Suppressor macrophage treated with lipopolysaccharide for 4 hours (primary cell): ENCODE measurements around the gene SERPINA9.
"Not testable (repeated sequence)": the region's sequence is repeated elsewhere in the genome, so short reads cannot be mapped to it uniquely, and the experiment has no call there.

Source experiments
- DNase-seq: peaks from one replicate; pipeline ENCODE4 v3.0.0-alpha.2; 2020

Gene SERPINA9

DNA sequence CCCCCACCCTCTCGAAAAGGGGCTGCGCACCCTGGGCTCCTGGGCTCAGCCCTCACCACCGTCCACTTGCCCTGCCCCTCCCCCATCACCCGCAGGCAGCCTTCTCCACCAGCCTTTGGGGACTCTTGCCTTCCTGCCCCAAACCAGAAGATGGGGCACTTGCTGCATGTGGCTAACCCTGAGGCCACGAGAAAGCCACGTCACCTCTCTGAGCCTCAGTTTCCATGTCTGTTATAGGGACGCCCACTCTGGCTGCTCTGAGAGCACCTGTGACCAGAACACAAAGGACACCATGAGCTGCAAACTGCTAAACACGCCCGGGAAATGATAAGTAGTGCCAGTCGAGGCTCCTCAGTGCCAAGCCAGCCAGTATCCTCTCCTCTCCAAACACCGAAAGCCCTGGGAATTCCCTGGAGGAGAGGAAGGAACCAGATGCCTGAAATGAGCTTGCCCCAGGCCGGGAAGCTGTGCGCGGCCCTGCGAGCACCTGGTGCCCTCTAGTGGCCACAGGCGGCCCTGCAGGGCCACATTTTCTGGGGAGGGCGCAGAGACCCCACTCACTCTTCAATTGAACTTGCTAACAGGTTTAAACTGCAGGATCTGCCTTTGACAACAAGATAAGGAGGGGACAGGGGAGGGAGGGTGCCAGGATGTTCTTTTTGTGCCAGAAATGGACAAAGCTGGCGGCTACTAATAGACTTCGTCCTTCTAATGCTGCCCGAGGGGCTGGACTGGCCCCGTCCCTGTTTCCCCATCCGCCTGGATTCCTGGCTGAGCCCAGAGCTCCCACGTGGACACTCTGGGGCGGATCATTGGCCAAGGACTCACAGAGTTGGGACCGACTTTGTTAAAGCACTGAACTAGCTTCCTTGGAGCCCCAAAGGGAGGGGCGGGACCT, 10.2 kb upstream of the SERPINA9 start:
- DNase-seq, result peak; percentile 67

DNA sequence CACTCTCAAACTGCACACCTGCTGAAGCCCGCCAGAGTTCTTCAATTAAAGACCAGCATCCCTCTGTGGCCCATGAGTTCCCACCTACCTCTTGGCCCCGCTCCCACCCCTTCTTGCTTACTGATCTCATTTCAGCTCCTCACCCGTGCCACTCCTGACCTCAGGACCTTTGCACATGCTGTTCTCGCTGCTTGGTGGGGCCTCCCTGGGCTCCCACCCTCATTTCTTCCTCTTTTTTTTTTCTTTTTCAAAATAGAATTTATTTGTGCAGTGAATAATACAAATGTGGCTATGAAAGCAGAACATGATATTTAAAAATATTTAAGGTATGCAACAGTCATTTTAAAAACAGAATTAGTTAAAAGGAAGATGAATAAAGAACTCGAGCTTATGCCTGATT, 8.5 kb upstream of the SERPINA9 start:
- no peak for DNase-seq

DNA sequence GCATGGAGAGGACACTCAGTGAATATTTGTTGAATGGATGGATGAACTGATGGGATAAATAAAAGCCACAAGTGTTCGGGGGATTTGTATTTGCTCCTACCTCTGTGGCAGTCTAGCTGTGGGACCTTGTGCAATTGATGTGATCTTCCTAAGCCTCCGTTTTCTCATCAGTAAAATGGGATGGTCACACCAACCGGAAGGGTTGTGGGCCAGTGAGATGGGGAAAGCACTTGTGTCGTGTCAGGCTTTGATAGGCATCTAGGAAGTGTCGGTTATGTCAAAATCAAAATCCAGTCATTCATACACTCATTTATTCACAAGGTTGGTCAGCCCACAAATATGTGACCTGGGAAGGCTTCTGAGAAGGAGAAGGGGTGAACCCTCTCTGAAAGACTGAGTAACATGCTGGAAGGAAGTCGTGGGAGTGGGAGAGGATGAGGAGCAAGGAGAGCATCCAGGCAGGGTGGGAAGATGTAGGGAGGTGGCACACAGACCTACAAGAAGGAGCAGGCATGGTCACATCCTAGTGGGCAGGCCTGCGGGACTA, 7.8 kb upstream of the SERPINA9 start:
- peak; percentile 13 for DNase-seq

DNA sequence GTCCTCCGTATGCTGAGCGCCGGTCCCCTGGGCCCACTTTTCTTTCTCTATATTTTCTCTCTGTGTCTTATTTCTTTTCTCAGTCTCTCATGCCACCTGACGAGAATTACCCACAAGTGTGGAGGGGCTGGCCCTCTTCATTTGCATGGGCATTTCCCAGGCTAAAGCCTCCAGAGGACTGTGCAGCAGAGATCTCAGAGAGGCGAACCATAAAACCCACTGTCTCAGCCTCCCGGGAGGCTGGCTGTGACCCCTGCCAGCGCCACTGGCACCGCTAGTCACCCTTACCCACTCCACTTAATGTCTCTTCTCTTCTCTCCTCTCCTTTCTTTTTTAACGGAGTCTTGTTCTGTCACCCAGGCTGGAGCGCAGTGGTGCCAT, 7.1 kb upstream of the SERPINA9 start:
- DNase-seq, result no peak

DNA sequence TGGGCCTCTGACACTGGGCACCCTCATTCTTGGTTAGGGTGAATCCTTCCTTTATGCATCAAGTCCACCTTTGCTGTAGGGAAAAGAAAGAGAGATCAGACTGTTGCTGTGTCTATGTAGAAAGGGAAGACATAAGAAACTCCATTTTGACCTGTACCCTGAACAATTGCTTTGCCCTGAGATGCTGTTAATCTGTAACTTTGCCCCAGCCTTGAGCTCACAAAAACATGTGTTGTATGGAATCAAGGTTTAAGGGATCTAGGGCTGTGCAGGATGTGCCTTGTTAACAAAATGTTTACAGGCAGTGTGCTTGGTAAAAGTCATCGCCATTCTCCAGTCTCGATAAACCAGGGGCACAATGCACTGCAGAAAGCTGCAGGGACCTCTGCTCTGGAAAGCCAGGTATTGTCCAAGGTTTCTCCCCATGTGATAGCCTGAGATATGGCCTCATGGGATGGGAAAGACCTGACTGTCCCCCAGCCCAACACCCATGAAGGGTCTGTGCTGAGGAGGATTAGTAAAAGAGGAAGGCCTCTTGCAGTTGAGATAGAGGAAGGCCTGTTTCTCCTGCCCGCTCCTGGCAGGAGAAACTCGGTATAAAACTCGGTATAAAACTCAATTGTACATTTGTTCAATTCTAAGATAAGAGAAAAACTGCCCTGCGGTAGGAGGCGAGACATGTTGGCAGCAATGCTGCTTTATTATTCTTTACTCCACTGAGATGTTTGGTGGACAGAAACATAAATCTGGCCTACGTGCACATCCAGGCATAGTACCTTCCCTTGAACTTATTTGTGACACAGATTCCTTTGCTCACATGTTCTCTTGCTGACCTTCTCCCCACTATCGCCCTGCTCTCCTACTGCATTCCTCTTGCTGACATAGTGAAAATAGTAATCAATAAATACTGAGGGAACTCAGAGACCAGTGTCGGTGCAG, 6.4 kb upstream of the SERPINA9 start:
- not testable (repeated sequence) for DNase-seq

DNA sequence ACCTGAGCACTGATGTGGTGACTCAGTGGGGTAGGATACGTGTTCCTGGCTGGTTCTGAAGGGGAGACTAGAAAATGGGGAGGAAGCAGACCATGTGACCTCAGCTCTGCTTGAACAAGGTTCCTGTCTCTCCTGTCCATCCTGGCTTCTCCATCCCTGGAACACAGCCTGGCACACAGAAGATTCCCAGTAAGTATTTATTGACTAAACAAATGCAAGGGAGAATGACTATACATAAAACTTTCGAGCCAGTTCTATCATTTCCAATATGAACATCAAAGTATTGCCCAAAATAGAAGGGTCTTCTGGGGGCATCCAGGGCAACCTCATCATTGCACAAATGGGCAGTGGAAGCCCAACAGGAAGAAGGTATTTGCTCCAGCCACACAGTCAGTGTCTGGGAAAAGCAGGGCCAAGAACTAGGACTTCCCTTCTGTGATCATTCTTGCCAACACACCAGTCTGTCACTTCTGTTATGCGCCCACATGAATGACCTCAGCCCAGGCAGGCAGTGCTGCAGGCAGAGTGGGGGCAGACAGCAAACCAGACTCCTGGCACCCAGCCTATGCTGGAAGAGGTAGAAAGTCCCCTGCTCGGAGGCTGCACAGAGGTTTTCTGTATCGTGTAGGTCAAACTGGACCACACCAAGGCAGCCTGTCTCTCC, 5.6 kb upstream of the SERPINA9 start:
- DNase-seq, result peak; percentile 68

DNA sequence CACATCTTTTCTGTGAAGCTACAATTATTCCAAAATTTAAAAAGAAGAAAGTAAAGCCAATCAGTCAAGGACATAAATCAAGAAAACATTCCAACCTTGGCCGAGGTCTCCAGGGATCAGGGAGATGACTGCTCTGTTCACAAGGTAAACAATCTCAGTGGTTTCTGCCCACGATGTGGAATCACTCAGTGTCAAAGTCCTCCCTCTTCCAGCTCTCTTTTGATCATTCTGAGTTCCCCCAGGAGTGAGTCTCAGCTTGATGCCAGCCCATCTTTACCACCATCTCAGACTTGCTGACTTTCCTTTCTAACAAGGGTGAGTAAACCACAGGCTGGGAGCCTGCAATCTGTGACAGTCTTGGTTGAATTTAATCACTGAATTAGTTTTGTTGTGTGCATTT, 4.8 kb upstream of the SERPINA9 start:
- no peak for DNase-seq

DNA sequence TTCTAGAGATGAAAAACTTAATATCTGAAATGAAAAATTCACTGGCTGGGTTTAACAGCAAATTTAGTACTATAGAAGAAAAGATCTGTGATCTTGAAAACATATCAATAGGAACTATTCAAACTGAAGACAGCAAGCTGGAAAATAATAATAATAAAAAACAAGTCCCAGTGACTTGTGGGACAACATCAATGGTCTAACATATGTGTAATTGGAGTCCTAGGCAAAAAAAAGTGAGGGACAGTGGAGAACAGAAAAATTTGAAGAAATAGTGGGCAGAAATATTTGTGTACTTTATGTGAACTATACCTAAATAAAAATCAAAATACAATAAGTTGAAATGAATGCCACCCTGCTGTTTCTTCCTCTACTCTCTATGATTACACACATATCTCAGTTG, 2.4 kb upstream of the SERPINA9 start:
- DNase-seq, result no peak

DNA sequence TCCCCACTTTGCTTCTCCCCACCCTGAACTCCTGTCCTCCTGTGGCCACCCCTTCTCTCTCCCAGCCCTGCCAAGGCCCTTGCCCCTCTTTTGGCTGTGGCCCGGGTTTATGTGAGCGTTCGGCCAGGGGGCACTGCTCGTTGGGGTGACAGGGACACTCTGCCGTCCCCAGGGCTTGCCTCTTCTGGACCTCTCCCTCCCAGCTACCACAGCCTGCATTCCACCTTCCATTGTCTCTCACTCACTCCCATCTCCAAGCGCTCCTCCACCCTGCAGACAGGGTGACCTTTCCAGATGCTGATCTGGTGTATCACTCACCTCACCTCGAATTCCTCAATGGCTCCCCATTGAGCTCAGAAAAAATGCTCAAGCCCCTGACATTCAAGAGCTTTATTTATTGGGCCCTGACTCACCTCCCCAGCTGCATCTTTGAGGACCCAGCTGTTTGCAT, 1.4 kb downstream of the SERPINA9 start:
- DNase-seq, result no peak

DNA sequence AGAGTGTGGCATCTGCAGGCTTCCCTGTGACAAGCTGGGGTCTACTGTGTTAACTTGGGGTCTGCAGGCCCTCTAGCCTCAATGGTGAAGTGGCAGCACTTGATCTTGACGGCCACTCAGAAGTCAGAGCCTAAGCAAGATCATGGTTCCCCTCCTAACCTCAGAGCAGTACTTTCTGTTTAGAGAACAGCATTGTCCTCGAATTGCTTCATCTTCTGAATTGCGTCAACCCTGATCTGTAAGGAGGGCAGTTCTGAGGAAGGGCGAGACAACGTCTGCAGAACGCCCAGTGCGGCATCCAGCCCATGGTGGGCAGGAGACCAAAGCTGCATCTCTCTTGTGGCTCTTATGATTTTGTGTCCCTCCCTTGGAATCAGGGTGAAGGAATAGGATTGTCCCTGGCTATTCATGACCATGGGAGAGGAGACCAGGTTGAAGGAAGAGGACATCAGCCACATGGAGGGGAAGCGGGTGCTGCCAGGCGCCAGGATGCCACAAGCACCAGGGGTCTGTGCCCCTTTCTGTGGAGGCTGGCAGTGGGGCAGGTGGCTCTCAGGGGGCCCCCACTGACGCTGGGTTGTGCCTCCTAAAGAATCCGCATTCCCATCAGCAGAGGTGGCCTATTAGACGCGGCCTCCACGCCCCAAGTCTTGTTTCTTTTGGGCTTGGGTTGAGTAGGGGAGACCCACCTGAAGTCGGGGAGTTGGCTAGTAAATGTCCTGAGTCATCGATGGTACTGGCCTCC, 2.2 kb downstream of the SERPINA9 start:
- peak; percentile 45 for DNase-seq

DNA sequence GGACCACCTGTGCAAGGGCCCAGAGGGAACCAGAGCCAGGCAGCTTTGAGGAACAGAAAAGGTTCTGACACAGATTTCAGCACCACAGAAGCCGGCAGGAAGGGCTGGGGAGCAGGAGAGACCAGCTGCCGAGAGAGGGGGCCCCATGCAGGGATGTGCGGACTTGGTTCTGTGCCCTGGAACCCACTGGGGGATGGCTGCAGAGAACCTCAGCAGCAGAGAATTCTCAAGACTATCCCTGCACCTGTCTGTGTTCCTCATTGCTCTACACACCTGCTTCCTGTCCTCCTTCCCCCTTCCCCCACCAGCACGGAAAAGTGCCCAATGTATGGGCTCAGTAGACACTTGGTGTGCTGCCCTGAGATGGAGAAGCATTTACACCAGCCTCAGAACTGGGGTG, 3.2 kb downstream of the SERPINA9 start:
- DNase-seq, result no peak

DNA sequence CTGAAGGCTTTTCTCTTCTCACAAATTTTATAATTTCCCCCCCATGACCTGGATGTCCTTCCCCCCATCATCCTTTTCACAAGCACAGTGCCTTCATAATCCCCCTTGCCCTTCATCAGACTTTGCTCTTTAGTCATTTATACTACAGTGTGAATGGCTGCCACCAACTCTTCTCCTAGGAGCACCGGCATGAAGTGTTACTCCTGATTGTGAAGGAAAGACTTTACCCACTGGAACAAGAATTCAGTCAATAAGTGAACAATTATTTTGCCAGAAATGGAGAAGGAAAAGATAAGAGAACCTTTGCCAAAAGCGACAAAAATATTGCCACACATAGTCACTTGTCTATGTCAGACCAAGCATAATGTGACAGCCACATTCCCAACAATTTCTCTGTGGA, 5.0 kb downstream of the SERPINA9 start:
- DNase-seq, result no peak

DNA sequence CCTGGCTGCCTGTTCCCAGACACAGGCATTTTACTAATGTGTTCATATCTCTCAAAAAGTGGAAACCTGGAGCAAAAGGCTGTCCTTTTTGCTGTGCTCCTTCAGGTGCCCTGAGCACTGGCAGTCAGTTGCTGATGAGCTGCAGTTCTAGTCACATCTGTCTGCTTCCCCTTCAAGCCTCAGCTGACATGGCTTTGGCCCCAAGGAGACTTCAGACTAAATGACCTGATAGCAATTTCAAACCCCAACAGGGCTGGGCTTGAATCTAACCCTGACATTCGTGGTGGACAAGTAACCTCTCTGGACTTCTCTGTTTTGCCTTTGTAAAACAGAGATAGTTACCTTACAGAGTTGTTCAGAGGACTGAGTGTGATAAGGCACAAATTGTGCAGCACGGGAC, 5.7 kb downstream of the SERPINA9 start:
- DNase-seq, result no peak

DNA sequence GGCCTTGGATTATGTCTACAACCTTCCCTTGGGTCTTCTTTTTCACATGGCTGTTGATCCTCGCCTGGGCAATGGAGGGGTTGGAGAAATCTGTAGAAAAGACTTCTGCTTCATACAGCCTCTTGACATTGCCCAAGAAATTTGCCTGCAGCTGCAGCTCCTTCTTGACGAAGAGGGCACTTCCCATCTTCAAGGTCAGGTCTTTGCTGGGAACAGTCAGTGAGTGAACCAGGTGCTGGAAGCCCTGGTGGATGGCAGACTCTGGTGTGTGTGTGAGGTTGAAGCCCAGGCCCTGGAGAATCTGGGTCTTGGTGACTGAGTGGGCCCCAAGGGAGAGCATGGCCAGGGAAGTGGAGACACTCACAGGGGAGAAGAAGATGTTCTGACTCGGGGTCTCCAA, 6.7 kb downstream of the SERPINA9 start:
- DNase-seq, result no peak

DNA sequence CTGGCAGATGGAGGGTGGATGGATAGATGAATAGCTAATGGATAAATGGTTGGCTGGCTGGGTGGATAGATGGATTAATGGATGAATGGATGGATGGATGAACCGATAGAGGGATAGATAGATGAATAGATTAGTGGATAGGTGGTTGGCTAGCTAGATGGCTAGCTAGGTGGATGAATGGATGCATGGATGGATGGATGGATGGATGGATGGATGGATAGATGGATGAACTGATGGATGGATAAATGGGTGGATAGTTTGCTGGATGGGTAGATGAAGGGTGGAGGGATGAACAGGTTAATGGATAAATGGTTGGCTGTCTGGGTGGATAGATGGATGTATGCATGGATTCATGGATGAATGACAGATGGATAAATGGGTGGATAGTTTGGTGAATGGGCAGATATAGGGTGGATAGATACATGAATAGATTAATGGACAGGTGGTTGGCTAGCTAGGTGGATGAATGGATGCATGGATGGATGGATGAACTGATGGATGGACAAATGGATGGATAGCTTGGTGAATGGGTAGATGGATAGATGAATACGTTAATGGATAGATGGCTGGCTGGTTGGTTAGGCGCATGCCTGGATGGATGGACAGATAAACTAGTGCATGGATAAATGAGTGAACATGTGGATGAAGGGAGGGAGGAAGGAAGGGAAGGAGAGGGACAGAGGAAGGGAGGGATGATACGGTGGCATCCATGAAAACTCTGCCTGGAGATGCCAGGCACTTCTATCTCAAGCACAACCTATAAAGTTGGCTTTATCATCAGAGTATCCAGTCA, 8.1 kb downstream of the SERPINA9 start:
- DNase-seq, result no peak

DNA sequence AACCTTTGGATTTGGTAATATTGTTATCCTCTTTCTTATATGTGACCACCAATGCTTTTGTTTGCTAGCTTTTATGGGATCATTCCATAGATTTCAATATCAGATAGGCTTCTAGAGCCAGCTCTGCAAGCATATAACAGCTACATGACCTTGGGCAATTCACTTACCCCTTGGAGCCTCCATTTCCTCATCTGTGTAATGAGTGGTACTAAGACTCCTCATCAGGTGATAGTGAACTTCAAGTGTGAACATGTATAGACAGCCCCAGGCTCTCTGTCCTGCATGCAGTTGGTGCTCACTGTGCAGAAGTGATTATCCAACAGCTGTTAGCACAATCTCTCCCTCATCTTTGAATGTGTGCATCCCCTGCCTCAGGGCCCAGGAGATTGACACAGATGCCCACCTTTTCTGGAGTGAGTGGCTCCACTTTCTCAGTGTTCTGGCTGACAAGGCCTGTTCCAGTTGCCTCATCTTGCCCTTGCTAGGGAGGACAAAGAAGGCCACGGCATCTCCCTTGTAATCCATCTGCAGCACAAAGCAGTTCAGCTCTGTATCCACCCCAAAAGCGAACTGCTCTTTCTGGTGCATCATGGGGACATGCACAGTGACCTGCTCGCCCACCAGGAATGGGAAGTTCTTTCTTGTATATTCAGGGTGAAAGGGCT, 9.2 kb downstream of the SERPINA9 start:
- no peak for DNase-seq

DNA sequence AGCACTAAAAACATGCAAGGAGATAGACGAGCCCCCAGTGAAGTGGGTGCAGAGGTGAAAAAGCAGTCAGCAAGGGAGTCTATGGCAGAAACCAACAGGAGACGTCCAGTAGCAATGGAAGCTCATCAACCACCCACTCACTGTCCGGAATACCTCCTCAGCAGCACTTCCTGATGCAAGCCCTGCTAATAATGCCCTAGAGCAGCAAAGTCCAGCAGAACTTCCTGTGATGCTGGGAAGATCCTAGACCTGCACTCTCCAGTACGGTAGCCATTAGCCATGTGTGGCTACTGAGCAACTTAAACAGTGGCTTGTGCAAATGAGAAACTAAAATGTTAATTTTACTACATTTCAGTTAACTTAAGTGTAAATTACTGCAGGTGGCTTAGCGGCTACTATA, 11.0 kb downstream of the SERPINA9 start:
- DNase-seq, result no peak

DNA sequence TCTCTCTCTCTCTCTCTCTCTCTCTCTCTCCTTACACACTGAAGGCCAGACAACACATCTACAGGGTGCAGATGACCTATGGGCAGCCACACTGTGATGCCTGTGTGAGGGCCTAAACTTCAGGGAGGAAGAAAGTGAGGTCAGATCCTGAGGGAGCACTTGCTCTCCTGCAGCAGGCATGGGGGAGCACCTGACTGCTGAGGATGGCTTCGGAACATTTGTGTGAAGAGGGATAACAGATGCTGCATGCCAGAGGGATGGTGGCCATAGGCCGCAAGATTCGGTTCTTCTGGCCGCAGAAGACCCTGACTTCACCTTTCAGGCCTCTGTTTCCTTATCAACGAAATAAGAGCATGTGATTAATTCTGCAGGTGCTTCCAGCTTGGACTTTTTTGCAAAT, 11.7 kb downstream of the SERPINA9 start:
- DNase-seq, result no peak

DNA sequence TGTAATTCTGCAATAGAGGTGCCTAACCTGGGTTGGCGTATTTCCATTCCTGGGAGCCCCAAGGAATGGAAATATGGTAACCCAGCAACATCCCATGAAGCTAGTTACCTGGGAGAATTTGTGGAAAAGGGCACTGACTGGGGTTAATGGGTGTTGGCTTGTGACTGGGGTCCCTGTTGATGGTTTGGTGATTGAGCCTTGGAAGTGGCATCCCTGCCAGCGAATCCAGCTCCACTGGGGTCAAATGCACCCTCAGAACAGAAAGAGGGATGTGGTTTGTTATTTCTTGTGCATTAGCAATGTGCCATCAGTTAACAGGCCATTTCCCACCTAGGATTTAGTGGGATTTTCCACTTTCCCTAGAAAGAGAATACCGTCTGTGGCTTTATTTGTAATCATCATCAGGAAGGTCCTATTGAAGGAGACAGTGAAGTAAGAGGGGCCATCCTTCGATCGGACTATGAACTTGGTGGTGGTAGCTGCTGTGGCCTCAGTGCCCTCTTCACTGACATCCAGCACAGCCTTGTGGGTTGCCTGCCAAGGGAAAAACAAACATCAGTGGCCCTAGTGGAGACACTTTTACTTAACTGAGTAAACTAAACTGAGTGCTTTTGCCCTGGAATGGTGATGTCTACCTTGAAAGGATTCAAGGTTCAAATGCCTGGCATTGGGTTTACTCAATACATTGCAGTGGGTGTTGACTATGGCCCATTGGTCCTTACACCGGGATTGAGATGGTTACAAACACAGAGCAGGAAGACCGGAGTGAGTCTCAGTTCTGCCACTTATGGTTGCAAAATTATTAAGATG, 13.0 kb downstream of the SERPINA9 start:
- DNase-seq, result no peak

DNA sequence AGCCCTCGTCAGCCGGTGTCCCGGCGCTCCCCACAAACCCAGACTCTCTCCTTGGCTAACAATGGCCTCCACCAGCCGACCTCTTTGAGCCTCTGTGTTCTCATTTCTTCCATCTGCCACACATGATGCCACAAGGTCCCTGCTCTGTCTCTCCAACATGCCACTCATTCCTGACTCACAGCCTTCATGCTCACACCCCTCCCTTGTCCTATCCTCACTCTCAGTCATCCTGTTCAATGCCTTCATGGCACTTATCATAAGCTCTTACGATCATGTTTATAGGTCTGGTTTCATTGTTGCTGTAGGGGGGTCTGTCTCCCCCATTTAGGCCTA, 13.8 kb downstream of the SERPINA9 start:
- DNase-seq, result no peak
